Middle frontal gyrus (tissue), 1 donor: ENCODE data around the gene INCA1.
"Not testable (repeated sequence)": the region's sequence is repeated elsewhere in the genome, so short reads cannot be mapped to it uniquely, and the experiment has no call there.

Experiments used
- DNase-seq: peaks from one replicate; pipeline ENCODE4 v3.0.0-alpha.2; 2015; ENCODE audit warnings: low spot score; ENCODE audit errors: extremely low spot score

Gene INCA1

GRCh38 chr17:4997302-4998026, at the start of gene INCA1, which contains the start of gene KIF1C:
TSS of gene INCA1 (minus strand) at chr17:4997522. CDS start at chr17:4994437, 3,085 bp downstream.
TSS of gene KIF1C (plus strand) at chr17:4997950. CDS start at chr17:5000247, 2,297 bp downstream.
- DNase-seq, result peak; percentile 87

GRCh38 chr17:5045496-5045895, 48.2 kb upstream of the INCA1 start:
- DNase-seq, result no peak

DNA sequence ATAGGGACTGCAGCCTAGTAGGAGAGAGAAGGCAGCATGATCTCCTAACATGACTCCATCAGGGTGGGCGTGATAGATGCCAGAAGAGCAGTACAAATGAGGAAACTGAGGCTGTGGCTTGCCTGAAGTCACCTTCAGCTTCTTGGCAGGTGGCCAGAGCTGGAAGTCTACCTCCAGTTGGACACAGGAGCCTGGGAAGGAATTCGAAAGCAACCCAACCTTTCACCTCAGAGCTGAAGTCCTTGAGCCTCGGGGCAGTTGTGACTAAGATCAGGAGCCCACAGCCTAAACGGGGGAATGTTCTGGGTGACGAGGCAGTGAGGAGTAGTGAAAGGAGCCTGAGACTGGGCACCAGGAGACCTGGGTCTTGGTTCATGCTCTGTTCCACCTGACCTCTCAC, 47.3 kb upstream of the INCA1 start:
- no peak for DNase-seq

- no peak for DNase-seq
These were observed 46.2 kb upstream of the INCA1 start for GRCh38 chr17:5043524-5043923.

DNA sequence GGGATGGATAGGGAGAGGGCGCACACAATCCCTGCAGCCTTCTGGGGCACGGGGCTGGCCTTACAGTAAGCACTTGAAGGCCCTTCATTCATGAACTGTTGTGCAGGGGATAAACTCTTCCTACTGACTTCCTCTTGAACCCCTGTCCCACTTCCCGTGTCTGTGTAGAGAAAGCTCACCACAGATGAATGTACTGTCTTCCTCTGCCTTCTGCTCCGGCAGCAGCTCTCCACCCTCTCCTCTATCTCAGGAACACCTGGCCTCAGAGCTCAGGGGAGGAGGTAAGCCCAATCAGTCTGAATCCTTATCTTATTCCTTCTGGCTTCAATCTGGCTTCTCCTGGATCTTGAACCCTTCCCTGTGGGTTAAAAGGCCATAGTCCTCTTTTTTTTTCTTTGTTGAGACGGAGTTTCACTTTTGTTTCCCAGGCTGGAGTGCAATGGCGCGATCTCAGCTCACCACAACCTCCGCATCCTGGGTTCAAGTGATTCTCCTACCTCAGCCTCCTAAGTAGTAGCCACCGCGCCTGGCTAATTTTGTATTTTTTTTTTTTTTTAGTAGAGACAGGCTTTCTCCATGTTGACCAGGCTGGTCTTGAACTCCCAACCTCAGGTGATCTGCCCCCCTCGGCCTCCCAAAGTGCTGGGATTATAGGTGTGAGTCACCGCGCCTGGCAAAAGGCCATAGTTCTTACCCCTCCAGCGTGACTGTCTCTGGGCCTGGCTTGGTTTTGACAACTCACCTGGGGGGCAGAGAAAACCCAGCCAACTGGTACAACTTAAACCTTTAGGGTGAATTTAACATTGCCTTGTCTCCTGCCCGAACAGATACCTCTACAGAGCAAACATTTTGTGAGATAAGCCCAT, 45.1 kb upstream of the INCA1 start:
- no peak for DNase-seq

DNA sequence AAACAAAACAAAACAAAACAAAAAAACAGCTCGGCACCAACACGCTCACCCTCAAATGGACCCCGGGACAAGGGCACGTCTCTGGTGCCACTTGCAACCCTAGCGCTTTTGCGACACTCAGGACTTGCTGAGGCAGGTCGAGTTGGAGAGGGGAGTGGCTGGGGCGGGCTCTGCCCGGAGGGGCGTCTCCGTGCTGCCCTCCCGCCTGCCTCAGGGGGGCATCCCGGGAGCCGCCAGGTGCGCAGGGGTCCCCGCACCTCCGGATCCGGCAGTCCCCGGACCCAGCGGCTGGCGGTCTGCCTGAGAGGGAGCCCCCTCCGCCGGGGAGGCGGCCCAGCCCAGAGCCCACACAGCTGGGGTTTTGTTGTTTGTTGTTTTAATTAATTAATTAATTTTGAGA, 38.0 kb upstream of the INCA1 start, which contains the start of gene SLC52A1:
Gene SLC52A1 (minus strand): TSS at position 112 of the 400 bp plus-strand sequence. CDS start 820 bp downstream, outside the sequence.
- DNase-seq, result no peak

DNA sequence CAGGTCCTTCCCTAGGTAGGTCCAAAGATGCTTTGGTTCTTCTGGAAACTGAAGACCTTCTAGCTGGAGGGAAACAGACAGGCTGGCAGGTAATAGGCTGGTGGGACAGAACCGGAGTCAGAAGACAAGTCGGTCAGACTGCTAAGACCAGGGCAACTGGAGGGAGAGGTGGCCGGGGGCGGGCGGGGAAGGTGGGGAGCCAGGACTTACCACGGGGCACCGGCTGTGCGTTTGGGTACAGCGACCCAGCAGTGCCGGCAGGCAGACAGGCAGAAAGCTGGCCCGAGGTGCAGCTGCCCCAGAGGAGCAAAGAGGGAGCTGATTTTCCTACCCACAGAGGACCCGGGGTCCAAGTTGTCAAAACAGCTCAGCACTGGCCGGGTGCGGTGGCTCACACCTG, 37.3 kb upstream of the INCA1 start:
- no peak for DNase-seq

DNA sequence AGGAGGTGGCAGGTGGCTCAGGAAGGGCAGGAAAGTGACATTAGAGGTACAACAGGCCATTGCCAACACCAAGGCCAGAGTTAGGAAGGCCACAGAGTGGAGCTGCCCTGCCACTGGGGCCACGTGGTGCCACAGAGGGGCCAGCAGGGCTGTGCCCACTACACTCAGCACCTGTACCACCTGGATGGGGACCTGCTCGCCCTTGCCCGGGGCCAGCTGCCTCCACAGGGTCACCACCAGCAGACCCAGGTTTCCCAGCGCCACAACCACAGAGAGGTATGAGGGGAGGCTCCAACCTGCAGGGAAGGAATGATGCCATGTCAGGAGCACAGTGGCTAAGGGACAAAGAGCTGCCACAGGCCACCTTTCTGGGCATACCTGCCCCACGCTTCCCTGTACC, 36.7 kb upstream of the INCA1 start:
- no peak for DNase-seq

DNA sequence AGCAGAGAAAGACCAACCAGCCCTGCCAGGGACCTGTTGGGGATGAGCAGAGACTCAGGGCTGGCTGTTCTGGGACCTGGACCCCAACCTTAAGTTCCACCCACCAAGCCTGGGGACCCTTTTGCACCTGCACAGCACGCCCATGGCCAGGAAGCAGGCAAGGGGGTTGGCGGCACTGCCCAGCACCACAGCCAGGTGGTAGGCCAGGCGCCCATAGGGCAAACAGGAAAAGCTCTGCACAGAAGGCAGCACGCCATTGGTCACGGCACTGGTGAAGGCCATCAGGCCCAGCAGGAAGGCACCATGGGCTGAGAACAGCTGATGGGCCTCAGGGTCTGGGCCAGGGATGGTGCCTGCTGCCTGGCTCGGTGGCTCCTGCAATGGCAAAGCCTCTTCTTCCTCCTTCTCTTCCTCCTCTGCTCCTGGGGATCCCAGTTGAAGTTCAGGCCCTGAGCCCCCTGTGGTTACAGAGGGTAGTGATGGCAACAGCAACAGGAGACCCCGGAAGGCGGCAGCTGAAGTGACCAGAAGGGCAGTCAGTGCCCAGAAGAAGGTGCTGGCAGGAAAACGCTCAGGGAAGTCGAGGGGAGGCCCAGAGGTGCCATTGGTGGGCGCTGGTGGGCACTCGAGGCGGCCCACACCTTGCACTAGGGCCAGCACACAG, 36.2 kb upstream of the INCA1 start:
- DNase-seq, result no peak

GRCh38 chr17:5032865-5033264, 35.5 kb upstream of the INCA1 start:
- no peak for DNase-seq

DNA sequence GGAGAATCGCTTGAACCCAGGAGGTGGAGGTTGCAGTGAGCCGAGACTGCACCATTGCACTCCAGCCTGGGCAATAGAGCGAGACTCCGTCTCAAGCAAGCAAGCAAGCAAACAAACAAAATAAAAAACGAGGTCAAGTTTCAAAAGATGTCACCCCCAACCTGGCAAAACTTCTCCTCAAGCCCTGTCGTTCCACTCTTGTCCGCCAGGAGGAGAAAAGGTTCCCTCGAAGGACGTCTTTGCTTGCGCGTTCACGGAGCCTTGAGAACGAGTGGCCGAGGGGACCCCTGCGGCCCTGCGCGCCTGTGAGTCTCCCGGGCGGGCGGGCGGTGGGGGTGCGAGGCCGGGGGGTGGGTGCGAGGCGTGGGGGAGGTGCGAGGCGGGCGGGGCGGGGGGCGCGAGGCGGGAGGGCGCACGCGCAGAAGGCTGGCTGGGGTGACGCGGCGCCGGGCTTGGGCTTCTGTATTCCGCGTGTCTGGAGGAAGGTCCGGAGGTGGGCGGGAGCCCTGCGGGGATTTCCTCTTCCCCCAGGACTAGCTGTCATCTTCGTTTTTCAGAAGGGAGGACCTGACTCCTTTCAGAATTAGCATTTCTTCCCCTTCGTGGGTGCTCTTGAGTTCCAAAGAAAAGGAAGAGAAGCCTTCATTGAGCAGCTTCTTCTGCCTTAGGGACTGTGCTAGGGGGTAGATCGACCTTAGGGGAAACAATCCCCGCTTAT, 34.2 kb upstream of the INCA1 start:
- DNase-seq, result peak; percentile 11

- not testable (repeated sequence) for DNase-seq
These were observed 32.8 kb upstream of the INCA1 start for GRCh38 chr17:5030168-5030567.

DNA sequence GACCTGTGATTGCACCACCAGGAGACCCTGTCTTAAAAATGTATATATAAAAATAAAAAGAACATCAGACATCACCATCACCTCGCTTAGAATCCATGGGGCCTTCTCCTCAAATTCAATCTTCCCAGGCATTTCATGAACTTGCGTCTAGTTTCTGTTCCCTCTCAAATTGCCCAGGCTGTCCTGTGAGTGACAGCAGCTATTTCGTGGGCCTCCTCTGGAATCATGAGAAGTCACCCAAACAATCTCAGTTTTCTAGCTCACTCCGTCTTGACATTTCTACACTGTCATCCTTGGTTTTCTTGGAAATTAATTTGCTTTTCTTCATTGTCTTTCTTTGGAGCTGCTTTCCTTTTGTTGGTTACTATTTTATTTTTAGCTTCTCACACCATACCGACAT, 30.6 kb upstream of the INCA1 start:
- no peak for DNase-seq

DNA sequence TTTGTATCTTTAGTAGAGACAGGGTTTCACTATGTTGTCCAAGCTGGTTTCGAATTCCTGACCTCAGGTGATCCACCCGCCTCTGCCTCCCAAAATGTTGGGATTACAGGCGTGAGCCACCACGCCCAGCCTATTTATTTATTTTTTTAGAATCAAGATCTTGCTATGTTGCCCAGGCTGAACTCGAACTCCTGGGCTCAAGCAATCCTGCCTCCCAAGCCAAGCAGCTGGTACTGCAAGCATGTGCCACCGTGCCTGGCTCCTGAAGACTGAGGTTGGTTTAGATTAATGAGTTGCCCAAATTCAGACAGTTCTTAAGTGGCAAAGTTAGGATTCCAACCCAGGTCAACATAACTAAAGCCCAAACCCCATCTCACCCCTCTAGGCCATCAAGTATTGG, 30.0 kb upstream of the INCA1 start:
- no peak for DNase-seq

GRCh38 chr17:5024604-5025003, 27.3 kb upstream of the INCA1 start:
- no peak for DNase-seq

DNA sequence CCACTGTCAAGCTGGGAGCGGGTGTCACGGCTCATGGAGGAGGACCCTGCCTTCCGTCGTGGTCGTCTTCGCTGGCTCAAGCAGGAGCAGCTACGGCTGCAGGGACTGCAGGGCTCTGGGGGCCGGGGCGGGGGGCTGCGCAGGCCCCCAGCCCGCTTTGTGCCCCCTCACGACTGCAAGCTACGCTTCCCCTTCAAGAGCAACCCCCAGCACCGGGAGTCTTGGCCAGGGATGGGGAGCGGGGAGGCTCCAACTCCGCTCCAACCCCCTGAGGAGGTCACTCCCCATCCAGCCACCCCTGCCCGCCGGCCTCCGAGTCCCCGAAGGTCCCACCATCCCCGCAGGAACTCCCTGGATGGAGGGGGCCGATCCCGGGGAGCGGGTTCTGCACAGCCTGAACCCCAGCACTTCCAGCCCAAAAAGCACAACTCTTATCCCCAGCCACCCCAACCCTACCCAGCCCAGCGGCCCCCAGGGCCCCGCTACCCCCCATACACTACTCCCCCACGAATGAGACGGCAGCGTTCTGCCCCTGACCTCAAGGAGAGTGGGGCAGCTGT, 26.3 kb upstream of the INCA1 start:
- no peak for DNase-seq

- no peak for DNase-seq
These were observed 24.9 kb upstream of the INCA1 start for GRCh38 chr17:5022171-5022711.

- DNase-seq, result no peak
These were observed 23.2 kb upstream of the INCA1 start for GRCh38 chr17:5020502-5021023.

DNA sequence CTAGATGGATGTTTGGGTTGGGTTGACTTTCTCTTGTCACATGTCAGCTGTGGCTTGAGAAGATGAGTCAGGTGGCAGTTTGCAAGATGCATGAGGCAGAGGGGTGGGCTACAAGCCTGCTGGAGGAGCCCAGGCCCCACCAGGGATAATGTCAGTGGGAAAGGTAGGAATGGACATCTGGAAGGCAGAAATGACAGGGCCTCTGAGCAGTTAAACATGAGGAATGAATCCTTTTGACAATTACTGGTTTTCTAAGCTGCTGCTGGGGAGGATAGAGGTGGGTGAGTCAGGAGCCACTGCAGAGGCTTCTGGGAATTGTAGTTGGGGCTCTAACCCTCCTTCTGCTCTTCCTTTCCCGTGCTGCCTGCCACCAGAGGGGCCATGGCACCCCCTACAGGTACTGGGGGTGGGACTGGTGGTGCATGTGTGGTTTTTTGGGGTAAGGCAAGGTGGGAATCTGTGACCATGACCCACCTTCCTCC, 22.2 kb upstream of the INCA1 start:
- DNase-seq, result no peak

GRCh38 chr17:5014357-5014756, 17.0 kb upstream of the INCA1 start:
- no peak for DNase-seq
